Keratinocyte (primary cell): ENCODE measurements around the gene PIGX.

Source experiments
- CTCF ChIP-seq, 3 experiments: IDR thresholded peaks in 1 of 3; conservative IDR thresholded peaks in 1 of 3; optimal IDR thresholded peaks in 1 of 3; 2 replicates in 2 of 3; 3 replicates in 1 of 3; pipeline versions ENCODE3 to v1.5.1; 2011; ENCODE audit warnings: low read length in 3 of 3, mild to moderate bottlenecking in 3 of 3, moderate library complexity in 2 of 3, control low read depth in 1 of 3, inconsistent platforms in 1 of 3; ENCODE audit not compliant: insufficient read depth in 2 of 3; ENCODE audit errors: extremely low read depth in 1 of 3
- EZH2 ChIP-seq: IDR thresholded peaks from one replicate; pipeline ENCODE4 v1.6.1; 2012; ENCODE audit warnings: inconsistent platforms, mild to moderate bottlenecking, low read length, moderate library complexity

- no peak for TF ChIP-seq CTCF (optimal IDR thresholded peaks at IDR 0.05 in 1 of 3, IDR thresholded peaks at IDR 0.05 in 1 of 3, conservative IDR thresholded peaks at IDR 0.05 in 1 of 3; ENCODE audit: extremely low read depth in 1 of 3, insufficient read depth in 2 of 3, low read length in 3 of 3)
- TF ChIP-seq EZH2: no peak
Observed at GRCh38 chr3:196673632-196674031, 38.5 kb upstream of the PIGX start.
